ENCODE measurements around the gene SEMA6A.

DNA sequence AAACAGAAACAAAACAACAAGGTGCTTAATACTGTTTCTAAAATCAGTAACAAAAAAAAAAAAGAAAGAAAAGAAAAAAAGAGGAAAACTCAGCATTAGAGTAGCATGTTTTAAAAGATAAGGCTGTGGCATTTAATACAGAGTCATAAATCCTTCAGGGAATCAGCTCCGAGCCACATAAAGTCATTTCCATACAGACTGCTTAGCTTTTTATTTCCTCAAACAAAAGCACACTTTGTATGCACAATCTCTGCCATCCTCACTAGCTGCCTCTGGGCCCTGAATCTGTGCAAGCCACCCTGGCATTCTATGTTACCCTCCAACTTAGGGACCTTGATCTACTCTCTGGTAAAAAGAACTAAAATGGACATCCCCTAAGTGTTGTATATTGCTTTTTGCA is 87.6 kb downstream of the SEMA6A start:
- TF ChIP-seq, protein P1, sequence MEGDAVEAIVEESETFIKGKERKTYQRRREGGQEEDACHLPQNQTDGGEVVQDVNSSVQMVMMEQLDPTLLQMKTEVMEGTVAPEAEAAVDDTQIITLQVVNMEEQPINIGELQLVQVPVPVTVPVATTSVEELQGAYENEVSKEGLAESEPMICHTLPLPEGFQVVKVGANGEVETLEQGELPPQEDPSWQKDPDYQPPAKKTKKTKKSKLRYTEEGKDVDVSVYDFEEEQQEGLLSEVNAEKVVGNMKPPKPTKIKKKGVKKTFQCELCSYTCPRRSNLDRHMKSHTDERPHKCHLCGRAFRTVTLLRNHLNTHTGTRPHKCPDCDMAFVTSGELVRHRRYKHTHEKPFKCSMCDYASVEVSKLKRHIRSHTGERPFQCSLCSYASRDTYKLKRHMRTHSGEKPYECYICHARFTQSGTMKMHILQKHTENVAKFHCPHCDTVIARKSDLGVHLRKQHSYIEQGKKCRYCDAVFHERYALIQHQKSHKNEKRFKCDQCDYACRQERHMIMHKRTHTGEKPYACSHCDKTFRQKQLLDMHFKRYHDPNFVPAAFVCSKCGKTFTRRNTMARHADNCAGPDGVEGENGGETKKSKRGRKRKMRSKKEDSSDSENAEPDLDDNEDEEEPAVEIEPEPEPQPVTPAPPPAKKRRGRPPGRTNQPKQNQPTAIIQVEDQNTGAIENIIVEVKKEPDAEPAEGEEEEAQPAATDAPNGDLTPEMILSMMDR (IDR thresholded peaks at IDR 0.05), result no peak
- no peak for TF ChIP-seq POLR2A (IDR thresholded peaks at IDR 0.05)
- no peak for TF ChIP-seq POLR2AphosphoS5 (IDR thresholded peaks at IDR 0.05)
- no peak for TF ChIP-seq EP300 (IDR thresholded peaks at IDR 0.05; ENCODE audit: low read depth)

Data from transverse colon (tissue), 4 donors.